Glutamatergic neuron (in vitro differentiated cells): ENCODE data around the gene NDUFAF7. TPM values are rescaled to one million over a fixed set of nuclear protein-coding genes. Genes with fewer than 3 reads are reported as not detected.
"Not testable (repeated sequence)": the region's sequence is repeated elsewhere in the genome, so short reads cannot be mapped to it uniquely, and the experiment has no call there.

Experiments
- DNase-seq: peaks from one replicate; pipeline ENCODE4 v3.0.0; 2022
- H3K27ac Mint-ChIP-seq: one replicate; pipeline ENCODE4 v1.8.0; 2020; ENCODE audit warnings: mild to moderate bottlenecking, mixed read lengths, inconsistent platforms; ENCODE audit not compliant: unreplicated experiment
- H3K27me3 Mint-ChIP-seq: one replicate; pipeline ENCODE4 v1.8.0; 2020; ENCODE audit warnings: mild to moderate bottlenecking, moderate library complexity, mixed read lengths, inconsistent platforms; ENCODE audit not compliant: unreplicated experiment
- H3K36me3 Mint-ChIP-seq: one replicate; pipeline ENCODE4 v1.8.0; 2020; ENCODE audit warnings: mild to moderate bottlenecking, mixed read lengths, inconsistent platforms; ENCODE audit not compliant: unreplicated experiment
- H3K4me1 Mint-ChIP-seq: one replicate; pipeline ENCODE4 v1.8.0; 2020; ENCODE audit warnings: mild to moderate bottlenecking, low read depth, mixed read lengths, inconsistent platforms; ENCODE audit not compliant: unreplicated experiment
- H3K4me3 Mint-ChIP-seq: one replicate; pipeline ENCODE4 v1.8.0; 2020; ENCODE audit warnings: mild to moderate bottlenecking, mixed read lengths, inconsistent platforms; ENCODE audit not compliant: unreplicated experiment
- H3K9me3 Mint-ChIP-seq: one replicate; pipeline ENCODE4 v1.8.0; 2020; ENCODE audit warnings: mild to moderate bottlenecking, moderate library complexity, mixed read lengths, inconsistent platforms; ENCODE audit not compliant: unreplicated experiment
- total RNA-seq: library from RNA; stranded (reverse); fragmentation: NEBNext Ultra II Directional; extraction: Animal tissue kit (Norgen Biotek cat#: 25700); gene quantifications from one replicate; pipeline ENCODE4 v1.2.1, GENCODE V29; 2021; ENCODE audit not compliant: unreplicated experiment
- TF ChIP-seq, protein P1 (sequence below): fragments of 200-600 bp; sonication (generic); IDR thresholded peaks from one replicate; pipeline ENCODE4 v1.5.0; 2021; ENCODE audit not compliant: partially characterized antibody, unreplicated experiment

The NDUFAF7 gene
- total RNA-seq, 1 donor from 2014 or later, result 25.1 TPM

DNA sequence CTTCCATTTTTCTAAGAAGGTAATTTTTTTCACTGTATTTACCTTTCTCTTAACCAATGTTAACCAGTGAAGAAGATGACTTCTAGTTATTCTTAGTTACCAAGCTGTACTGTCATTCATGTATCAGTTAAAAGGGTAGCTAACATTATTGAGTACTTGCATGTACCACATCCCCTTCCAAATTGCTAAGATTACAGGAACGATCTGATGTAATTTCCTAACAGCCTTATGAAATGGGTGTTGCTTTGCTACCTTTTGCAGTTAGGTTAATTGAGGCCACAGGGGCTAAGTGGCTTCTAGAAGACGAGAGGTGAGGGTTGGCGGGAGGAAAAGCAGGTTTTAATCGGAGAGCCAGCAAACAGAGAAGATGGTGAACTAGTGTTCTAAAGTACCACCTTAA, 41.2 kb upstream of the NDUFAF7 start:
- Mint-ChIP-seq H3K9me3 (peaks cover under 1% of the 10 kb centered on the region), H3K36me3 (peaks cover 4% of the 10 kb centered on the region), H3K4me1 (no peaks in the 10 kb centered on the region), H3K27ac (no peak overlapping the region), H3K4me3 (no peak overlapping the region), H3K27me3 (peaks cover 2% of the 10 kb centered on the region)
- DNase-seq, result no peak
- TF ChIP-seq, protein P1, sequence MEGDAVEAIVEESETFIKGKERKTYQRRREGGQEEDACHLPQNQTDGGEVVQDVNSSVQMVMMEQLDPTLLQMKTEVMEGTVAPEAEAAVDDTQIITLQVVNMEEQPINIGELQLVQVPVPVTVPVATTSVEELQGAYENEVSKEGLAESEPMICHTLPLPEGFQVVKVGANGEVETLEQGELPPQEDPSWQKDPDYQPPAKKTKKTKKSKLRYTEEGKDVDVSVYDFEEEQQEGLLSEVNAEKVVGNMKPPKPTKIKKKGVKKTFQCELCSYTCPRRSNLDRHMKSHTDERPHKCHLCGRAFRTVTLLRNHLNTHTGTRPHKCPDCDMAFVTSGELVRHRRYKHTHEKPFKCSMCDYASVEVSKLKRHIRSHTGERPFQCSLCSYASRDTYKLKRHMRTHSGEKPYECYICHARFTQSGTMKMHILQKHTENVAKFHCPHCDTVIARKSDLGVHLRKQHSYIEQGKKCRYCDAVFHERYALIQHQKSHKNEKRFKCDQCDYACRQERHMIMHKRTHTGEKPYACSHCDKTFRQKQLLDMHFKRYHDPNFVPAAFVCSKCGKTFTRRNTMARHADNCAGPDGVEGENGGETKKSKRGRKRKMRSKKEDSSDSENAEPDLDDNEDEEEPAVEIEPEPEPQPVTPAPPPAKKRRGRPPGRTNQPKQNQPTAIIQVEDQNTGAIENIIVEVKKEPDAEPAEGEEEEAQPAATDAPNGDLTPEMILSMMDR, result no peak

DNA sequence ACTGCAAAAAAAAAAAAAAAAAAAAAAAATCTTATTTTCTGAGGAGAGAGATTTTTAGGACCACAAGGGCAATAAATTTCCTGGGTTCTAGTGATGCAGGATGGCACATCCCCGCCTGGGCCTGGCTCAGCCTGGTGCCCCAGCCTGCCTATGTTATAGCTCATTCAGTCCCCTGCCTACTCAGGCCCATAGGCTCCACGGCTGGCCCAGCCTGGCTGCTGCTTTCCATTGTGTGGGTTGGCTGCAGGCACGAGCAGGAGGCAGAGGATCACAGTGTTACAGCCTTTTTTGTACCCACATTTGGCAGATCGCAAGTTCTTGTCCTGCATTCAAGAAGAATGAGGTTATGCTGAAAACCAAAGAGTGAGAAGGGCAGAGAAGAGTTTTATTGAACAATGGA, 40.2 kb upstream of the NDUFAF7 start:
- TF ChIP-seq, protein P1, result no peak
- Mint-ChIP-seq H3K4me3 (peak overlapping the region; percentile 5), H3K36me3 (peaks cover 6% of the 10 kb centered on the region), H3K27me3 (peaks cover 4% of the 10 kb centered on the region), H3K9me3 (peaks cover 1% of the 10 kb centered on the region), H3K4me1 (no peaks in the 10 kb centered on the region), H3K27ac (no peak overlapping the region)
- no peak for DNase-seq

DNA sequence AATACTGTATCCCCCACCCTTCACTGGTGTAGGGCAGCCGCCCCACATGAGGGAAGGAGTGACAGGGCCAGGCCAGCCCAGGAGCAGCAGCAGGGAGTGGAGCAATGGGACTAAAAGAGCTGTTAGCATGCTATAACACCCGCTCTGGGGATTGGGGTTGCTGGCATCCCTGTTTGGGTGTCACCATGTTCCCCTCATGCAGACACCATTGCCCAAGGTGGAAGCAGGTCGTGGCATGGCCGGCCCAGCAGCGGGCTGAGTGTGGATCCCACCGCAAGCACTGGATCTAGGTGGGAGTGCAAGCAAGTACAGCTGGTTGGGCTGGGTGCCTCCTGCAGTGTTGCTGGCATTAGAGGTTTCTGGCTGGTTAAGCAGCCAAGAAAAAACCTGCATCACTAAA, 39.7 kb upstream of the NDUFAF7 start:
- H3K36me3 Mint-ChIP-seq, result peaks cover 8% of the 10 kb centered on the region
- peak overlapping the region; percentile 5 for H3K4me3 Mint-ChIP-seq
- H3K9me3 Mint-ChIP-seq, result peaks cover 1% of the 10 kb centered on the region
- DNase-seq, result no peak
- H3K27ac Mint-ChIP-seq, result no peak overlapping the region
- TF ChIP-seq, protein P1, result no peak
- H3K4me1 Mint-ChIP-seq, result no peaks in the 10 kb centered on the region
- peaks cover 6% of the 10 kb centered on the region for H3K27me3 Mint-ChIP-seq

DNA sequence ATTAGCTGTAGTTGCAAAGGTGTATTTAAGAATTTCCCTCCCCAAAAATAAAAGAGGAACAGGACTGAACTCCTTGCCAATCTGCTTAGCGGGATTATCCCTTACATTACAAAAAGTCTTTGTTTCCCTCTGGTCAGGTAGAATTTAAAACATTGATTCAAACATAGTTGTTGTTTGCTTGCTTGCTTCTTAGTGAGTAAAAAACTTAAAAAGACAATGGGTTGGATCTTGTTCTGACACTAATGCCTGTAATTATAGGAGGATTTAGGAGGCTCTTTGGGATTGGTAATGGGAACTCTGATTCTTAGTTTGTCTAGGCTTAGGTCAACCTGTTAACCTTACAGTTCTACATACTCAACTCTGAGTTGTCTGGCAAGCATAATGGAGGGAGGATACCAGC, 38.9 kb upstream of the NDUFAF7 start:
- Mint-ChIP-seq H3K4me3 (no peak overlapping the region), H3K4me1 (no peaks in the 10 kb centered on the region), H3K27me3 (peaks cover 6% of the 10 kb centered on the region), H3K36me3 (peaks cover 8% of the 10 kb centered on the region), H3K27ac (no peak overlapping the region), H3K9me3 (peaks cover 1% of the 10 kb centered on the region)
- TF ChIP-seq, protein P1, result no peak
- no peak for DNase-seq

GRCh38 chr2:37195862-37196319, 35.6 kb upstream of the NDUFAF7 start:
- not testable (repeated sequence) for H3K36me3 Mint-ChIP-seq, H3K9me3 Mint-ChIP-seq, H3K4me1 Mint-ChIP-seq, H3K27me3 Mint-ChIP-seq, DNase-seq
- Mint-ChIP-seq H3K27ac (peak overlapping the region; percentile 96), H3K4me3 (peak overlapping the region; percentile 99)
